Measurements from ENCODE around the gene TBX1.

The TBX1 gene

GRCh38 chr22:19739911-19740449 is 20.6 kb upstream of the TBX1 start:
- Histone ChIP-seq H3K4me3 (ENCODE audit: low read depth, low read length) (no peak overlapping the region), H3K27me3 (ENCODE audit: insufficient read depth, low read depth, severe bottlenecking) (no peaks in the 10 kb centered on the region), H3K36me3 (no peaks in the 10 kb centered on the region), H3K9me3 (ENCODE audit: severe bottlenecking) (no peaks in the 10 kb centered on the region), H3K27ac (no peak overlapping the region)
- no peak for TF ChIP-seq CTCF (IDR thresholded peaks at IDR 0.05; ENCODE audit: low read depth, low read length)
- no peak for DNase-seq

GRCh38 chr22:19740586-19740985 is 20.0 kb upstream of the TBX1 start:
- no peak for TF ChIP-seq CTCF (IDR thresholded peaks at IDR 0.05; ENCODE audit: low read depth, low read length)
- H3K9me3 ChIP-seq (ENCODE audit: severe bottlenecking): no peaks in the 10 kb centered on the region
- H3K27ac ChIP-seq: no peak overlapping the region
- H3K36me3 ChIP-seq: no peaks in the 10 kb centered on the region
- no peak overlapping the region for H3K4me3 ChIP-seq (ENCODE audit: low read depth, low read length)
- no peak for DNase-seq
- no peaks in the 10 kb centered on the region for H3K27me3 ChIP-seq (ENCODE audit: insufficient read depth, low read depth, severe bottlenecking)

GRCh38 chr22:19741053-19741452 is 19.5 kb upstream of the TBX1 start:
- H3K27ac ChIP-seq: no peak overlapping the region
- H3K36me3 ChIP-seq: no peaks in the 10 kb centered on the region
- DNase-seq: no peak
- H3K9me3 ChIP-seq (ENCODE audit: severe bottlenecking): no peaks in the 10 kb centered on the region
- H3K27me3 ChIP-seq (ENCODE audit: insufficient read depth, low read depth, severe bottlenecking): no peaks in the 10 kb centered on the region
- H3K4me3 ChIP-seq (ENCODE audit: low read depth, low read length): no peak overlapping the region
- no peak for TF ChIP-seq CTCF (IDR thresholded peaks at IDR 0.05; ENCODE audit: low read depth, low read length)

- no peak overlapping the region for H3K27ac ChIP-seq
- TF ChIP-seq CTCF (IDR thresholded peaks at IDR 0.05; ENCODE audit: low read depth, low read length): no peak
- no peak for DNase-seq
- no peaks in the 10 kb centered on the region for H3K36me3 ChIP-seq
- H3K27me3 ChIP-seq (ENCODE audit: insufficient read depth, low read depth, severe bottlenecking): no peaks in the 10 kb centered on the region
- no peak overlapping the region for H3K4me3 ChIP-seq (ENCODE audit: low read depth, low read length)
- H3K9me3 ChIP-seq (ENCODE audit: severe bottlenecking): no peaks in the 10 kb centered on the region
Observed at GRCh38 chr22:19742160-19743066, 18.2 kb upstream of the TBX1 start.

- H3K4me3 ChIP-seq (ENCODE audit: low read depth, low read length): no peak overlapping the region
- TF ChIP-seq CTCF (IDR thresholded peaks at IDR 0.05; ENCODE audit: low read depth, low read length): no peak
- DNase-seq: no peak
Observed at GRCh38 chr22:19743081-19743480, 17.5 kb upstream of the TBX1 start.

More at GRCh38 chr22:19743081-19743480, 17.5 kb upstream of the TBX1 start:
- Histone ChIP-seq H3K36me3 (no peaks in the 10 kb centered on the region), H3K27me3 (ENCODE audit: insufficient read depth, low read depth, severe bottlenecking) (no peaks in the 10 kb centered on the region), H3K27ac (no peak overlapping the region), H3K9me3 (ENCODE audit: severe bottlenecking) (no peaks in the 10 kb centered on the region)

All from WERI-Rb-1 (cell line).